Central memory CD8-positive, alpha-beta T cell (primary cell): Measurements from ENCODE around the gene INTS14.

ENCODE experiments used
- ATAC-seq: fragments of 150-1000 bp; cut with Tn5 transposase; replicated peaks from 2 replicates; pipeline ENCODE4 v1.10.0; 2022; ENCODE audit warnings: mild to moderate bottlenecking, moderate FRiP score, moderate number of reproducible peaks; ENCODE audit not compliant: poor library complexity, severe bottlenecking; ENCODE audit errors: extremely low read depth
- DNase-seq, 2 donors: peaks; one replicate each; pipeline ENCODE4 v3.0.0; 2021; ENCODE audit warnings: low spot score in 2 of 2
- H3K27ac Mint-ChIP-seq: one replicate; pipeline ENCODE4 v1.8.0; 2022; ENCODE audit warnings: low read depth, mild to moderate bottlenecking, moderate library complexity, mixed read lengths
- H3K27me3 Mint-ChIP-seq: one replicate; pipeline ENCODE4 v1.8.0; 2022; ENCODE audit warnings: mixed read lengths
- H3K36me3 Mint-ChIP-seq: one replicate; pipeline ENCODE4 v1.8.0; 2022; ENCODE audit warnings: mild to moderate bottlenecking, moderate library complexity, mixed read lengths; ENCODE audit not compliant: insufficient read depth
- H3K4me1 Mint-ChIP-seq: one replicate; pipeline ENCODE4 v1.8.0; 2022; ENCODE audit warnings: mixed read lengths
- H3K4me3 Mint-ChIP-seq: one replicate; pipeline ENCODE4 v1.8.0; 2022; ENCODE audit warnings: mild to moderate bottlenecking, moderate library complexity, mixed read lengths
- H3K9me3 Mint-ChIP-seq: one replicate; pipeline ENCODE4 v1.8.0; 2022; ENCODE audit warnings: mixed read lengths

Gene INTS14

GRCh38 chr15:65532738-65533051, 78.2 kb downstream of the INTS14 start:
- peaks cover 45% of the 10 kb centered on the region for H3K4me1 Mint-ChIP-seq
- H3K9me3 Mint-ChIP-seq = no peaks in the 10 kb centered on the region
- H3K36me3 Mint-ChIP-seq = peaks cover 4% of the 10 kb centered on the region
- DNase-seq (no peak), ATAC-seq (no peak)
- H3K27ac Mint-ChIP-seq = no peak overlapping the region
- H3K4me3 Mint-ChIP-seq = no peak overlapping the region
- no peaks in the 10 kb centered on the region for H3K27me3 Mint-ChIP-seq

- Mint-ChIP-seq H3K27ac (peak within 1 kb of the TSS; percentile 78), H3K27me3 (no peaks in the 10 kb centered on the region), H3K9me3 (no peaks in the 10 kb centered on the region), H3K4me1 (peaks cover 39% of the 10 kb centered on the region), H3K4me3 (peak within 1 kb of the TSS; percentile 74), H3K36me3 (peaks cover 4% of the 10 kb centered on the region)
- DNase-seq (peak; percentile 74 to 76), ATAC-seq (peak; percentile 93)
Observed at GRCh38 chr15:65530318-65531111, 80.4 kb downstream of the INTS14 start, which contains the start of gene HACD3. TSS of gene HACD3 (plus strand) at chr15:65530463. CDS start at chr15:65530632, 169 bp downstream.

GRCh38 chr15:65529762-65530317, 81.1 kb downstream of the INTS14 start:
- Mint-ChIP-seq H3K4me3 (peak overlapping the region; percentile 74), H3K27me3 (no peaks in the 10 kb centered on the region), H3K36me3 (peaks cover 4% of the 10 kb centered on the region), H3K4me1 (peaks cover 34% of the 10 kb centered on the region), H3K9me3 (no peaks in the 10 kb centered on the region), H3K27ac (peak overlapping the region; percentile 56)
- DNase-seq = no peak
- ATAC-seq = no peak
